ENCODE data around the gene AIM2.

DNA sequence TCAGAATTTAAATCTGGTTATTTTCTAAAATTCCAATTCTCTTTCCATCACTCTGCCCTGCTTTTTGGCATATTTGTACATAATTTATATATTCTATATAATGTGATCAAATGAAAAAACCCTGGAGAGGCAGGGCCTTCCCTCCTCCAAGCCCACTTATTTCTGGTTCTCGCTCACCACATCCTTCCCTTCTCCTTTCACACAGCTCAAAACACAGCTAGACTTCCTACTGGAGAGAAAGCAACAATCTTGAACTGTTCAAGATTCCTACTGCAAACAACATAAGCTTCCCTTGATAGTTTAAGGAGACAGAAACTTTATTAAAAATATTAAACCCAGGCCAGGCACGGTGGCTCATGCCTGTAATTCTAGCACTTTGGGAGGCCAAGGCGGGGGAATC is 7.6 kb upstream of the AIM2 start:
- TF ChIP-seq CTCF (IDR thresholded peaks at IDR 0.05; ENCODE audit: low read length) (no peak), EZH2 (IDR thresholded peaks at IDR 0.05; ENCODE audit: borderline replicate concordance, low read length) (no peak)

Measured in OCI-LY1 (cell line).